ENCODE data around the gene FOXF1.

FOXF1 gene

DNA sequence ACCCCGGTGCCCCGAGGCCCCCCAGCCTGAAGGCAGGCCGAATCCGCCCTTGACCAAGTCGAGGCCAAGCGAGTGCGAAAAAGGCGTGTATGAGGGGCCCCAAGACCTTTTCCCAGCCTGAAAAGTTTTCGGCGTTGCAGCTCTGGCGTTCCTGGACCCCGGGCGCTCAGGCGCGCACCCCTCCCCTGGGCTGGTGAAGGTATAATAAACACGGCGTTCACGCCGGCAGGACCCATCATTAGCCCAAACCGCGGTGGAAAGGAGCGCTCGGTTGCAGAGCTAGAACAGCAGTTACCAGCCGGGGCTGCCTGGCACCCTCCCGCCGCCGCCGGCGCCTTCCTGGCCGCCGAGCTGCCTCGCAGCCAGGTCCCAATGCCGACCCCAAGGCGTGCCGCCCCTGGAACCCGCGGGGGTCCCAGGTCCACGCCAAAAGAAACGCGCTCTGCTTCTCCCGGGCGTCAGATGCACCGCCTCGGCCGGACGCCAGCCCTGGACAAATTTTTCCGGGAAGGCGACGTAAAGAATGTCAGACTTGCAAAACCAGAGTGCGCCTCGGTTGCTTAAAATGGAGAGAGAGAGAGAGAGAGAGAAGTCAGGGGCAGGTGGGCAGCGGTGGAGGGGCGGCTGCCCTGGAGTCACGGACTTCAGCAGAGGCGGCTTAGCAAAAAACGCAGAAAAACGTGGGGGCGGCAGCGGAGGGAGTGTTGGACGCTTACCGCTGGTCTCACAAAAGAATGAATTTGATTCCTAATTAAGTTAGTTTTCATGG, 11.5 kb upstream of the FOXF1 start:
- Histone ChIP-seq H3K27ac (ENCODE audit: low read depth, low read length, severe bottlenecking) (no peak overlapping the region), H3K4me3 (ENCODE audit: extremely low read depth, insufficient read depth, low read length, poor library complexity, severe bottlenecking) (peak overlapping the region; percentile 3), H3K36me3 (ENCODE audit: control insufficient read depth, insufficient read depth, low read length) (no peaks in the 10 kb centered on the region), H3K4me1 (ENCODE audit: control insufficient read depth, insufficient read depth, low read length, poor library complexity, severe bottlenecking) (peaks cover 42% of the 10 kb centered on the region), H3K9me3 (ENCODE audit: control insufficient read depth, low read length) (no peaks in the 10 kb centered on the region)
- WGBS, 2 experiments (ENCODE audit: insufficient coverage in 2 of 2): 1 to 2% methylated on average over 41 to 53 of the region's 61 CpGs

DNA sequence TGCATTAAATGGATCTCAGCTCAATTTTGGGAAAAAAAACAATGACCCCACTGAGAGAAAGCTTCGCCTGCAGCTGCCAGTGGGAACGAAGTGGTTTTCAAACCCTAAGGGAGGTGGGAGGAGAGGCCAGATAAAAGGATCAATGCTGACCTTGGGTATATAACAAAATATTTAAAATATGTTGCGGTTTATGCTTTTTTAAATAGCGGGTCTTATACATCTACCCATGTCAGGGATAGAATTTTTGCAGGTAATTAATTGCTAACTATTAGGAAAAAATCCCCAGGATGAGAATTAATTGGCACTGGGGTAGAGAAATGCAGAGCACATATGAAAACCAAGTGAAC, 10.9 kb upstream of the FOXF1 start:
- Histone ChIP-seq H3K9me3 (ENCODE audit: control insufficient read depth, low read length) (no peaks in the 10 kb centered on the region), H3K27ac (ENCODE audit: low read depth, low read length, severe bottlenecking) (no peak overlapping the region), H3K4me3 (ENCODE audit: extremely low read depth, insufficient read depth, low read length, poor library complexity, severe bottlenecking) (no peak overlapping the region), H3K36me3 (ENCODE audit: control insufficient read depth, insufficient read depth, low read length) (no peaks in the 10 kb centered on the region), H3K4me1 (ENCODE audit: control insufficient read depth, insufficient read depth, low read length, poor library complexity, severe bottlenecking) (peaks cover 40% of the 10 kb centered on the region)
- 0 to 14% methylated on average over 1 of the region's 4 CpGs for WGBS, 2 experiments (ENCODE audit: insufficient coverage in 2 of 2)

DNA sequence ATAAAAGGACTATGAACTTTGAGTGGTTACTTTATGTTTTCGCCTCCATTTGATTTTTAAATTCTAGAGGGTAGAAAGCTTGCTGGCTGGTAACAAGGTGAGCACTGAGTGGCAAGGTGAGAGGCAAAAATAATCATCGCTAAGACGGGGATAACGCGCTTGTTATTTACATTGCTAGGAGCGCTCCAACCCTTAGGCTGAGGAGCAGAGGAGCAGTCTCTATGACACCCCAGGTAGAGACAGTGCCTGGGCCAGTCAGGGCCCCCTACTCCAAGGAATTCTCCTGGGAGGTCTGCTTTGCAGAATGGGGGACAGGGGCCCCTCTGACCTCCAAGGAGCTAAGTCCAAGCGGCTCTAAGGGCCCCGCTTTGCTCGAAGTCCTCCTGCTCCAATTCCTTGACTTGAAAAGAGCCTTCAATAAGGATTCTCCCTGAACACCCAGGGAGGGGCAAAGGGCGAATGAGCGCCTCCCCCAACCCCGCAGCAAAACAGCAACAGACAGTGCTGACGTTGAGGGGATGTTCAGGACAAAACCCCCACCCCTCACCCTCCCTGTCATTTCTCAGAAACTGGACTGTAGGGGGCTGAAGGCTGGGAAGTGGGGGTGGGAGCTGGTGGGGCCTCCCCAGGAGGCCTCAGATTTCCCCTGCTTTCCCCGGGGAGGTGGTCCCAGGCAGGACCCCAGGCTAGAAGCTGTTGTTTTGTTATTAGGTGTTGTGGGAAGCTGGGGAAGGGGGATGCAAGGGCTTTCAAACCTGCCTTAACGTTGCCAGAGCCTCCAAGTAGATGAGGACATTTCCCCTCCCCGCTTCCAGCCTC, 10.2 kb upstream of the FOXF1 start:
- no peaks in the 10 kb centered on the region for H3K9me3 ChIP-seq (ENCODE audit: control insufficient read depth, low read length)
- no peak overlapping the region for H3K4me3 ChIP-seq (ENCODE audit: extremely low read depth, insufficient read depth, low read length, poor library complexity, severe bottlenecking)
- peaks cover 36% of the 10 kb centered on the region for H3K4me1 ChIP-seq (ENCODE audit: control insufficient read depth, insufficient read depth, low read length, poor library complexity, severe bottlenecking)
- 7 to 10% methylated on average over 10 of the region's 16 CpGs for WGBS, 2 experiments (ENCODE audit: insufficient coverage in 2 of 2)
- H3K36me3 ChIP-seq (ENCODE audit: control insufficient read depth, insufficient read depth, low read length): no peaks in the 10 kb centered on the region
- H3K27ac ChIP-seq (ENCODE audit: low read depth, low read length, severe bottlenecking): no peak overlapping the region

DNA sequence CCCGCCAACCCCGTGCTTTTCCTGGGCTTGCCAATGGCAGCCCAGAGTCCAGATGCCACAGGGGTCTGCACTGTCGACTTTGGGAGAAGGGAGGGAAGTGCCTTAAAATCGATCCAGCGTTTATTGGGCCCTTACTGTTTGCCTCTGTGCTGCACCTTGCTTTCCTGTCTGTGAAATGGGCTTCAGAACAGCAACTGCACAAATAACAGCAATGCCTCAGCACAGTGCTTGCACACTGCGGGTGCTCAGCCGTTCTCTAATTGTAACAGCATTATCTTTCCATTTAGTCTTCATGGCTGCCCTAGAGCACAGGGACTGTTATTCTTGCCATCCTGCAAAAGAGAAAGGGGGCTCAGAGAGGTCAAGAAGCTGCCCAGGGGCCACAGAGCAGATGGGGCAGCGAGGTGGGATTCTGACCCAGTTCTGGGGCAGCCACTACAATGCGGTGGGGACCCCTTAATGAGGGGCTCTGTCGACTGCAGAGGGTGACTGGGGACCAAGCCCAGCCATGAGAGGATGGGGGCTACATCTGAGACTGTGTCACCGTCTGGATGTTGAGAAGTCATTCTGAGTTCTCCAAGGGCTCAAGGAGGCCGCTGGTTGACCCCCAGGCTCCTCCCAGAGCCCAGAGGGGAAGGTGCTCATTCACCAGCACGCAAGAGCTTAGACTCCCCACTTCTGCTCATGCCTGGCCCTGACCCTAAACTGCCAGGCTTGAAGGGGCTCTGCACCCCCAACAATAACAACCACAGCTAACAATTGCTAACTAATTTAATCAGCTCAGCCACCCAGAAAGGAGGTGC, 9.4 kb upstream of the FOXF1 start:
- H3K27ac ChIP-seq (ENCODE audit: low read depth, low read length, severe bottlenecking): no peak overlapping the region
- WGBS, 2 experiments (ENCODE audit: insufficient coverage in 2 of 2): 6 to 10% methylated on average over 8 to 12 of the region's 13 CpGs
- H3K4me3 ChIP-seq (ENCODE audit: extremely low read depth, insufficient read depth, low read length, poor library complexity, severe bottlenecking): no peak overlapping the region
- no peaks in the 10 kb centered on the region for H3K9me3 ChIP-seq (ENCODE audit: control insufficient read depth, low read length)
- peaks cover 33% of the 10 kb centered on the region for H3K4me1 ChIP-seq (ENCODE audit: control insufficient read depth, insufficient read depth, low read length, poor library complexity, severe bottlenecking)
- no peaks in the 10 kb centered on the region for H3K36me3 ChIP-seq (ENCODE audit: control insufficient read depth, insufficient read depth, low read length)

DNA sequence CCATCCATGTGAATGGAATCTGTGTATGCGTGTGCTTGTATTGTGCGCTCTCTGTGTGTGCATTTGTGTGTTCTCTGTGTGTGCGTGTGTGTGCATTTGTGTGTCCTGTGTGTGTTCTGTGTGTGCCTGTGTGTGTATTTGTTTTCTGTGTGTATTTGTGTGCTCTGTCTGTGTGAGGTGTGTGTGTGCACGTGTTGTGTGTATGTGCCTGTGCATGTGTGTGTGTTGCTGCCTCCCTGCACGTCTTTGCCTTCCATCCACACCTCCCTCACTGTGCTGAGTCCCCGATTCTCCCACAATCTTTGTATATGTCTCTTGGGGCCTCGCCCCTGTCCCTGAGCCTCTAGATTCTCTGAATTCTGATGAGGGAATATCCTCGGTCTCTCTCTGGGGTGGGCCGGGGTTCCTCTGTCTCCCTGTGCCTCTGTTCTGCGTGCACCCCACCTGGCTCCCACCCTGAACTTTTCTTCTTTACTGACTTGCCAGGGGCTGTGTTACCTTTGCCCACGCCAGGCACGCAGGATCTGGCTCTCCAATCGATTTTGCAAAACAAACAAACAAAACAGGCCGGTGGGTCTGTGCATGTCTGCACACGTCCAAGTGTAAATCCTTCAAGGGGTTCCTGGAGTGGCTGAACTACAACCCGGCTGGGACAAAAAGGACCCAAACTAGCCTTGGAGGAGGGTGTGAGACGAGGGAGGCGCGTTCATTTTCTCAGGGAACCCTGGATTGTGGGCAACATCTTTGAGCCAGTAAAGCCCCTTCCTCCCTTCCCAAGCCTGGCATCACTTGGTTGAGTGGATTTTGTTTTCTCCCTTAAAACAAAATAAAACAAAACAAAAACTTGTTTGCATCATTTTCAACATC, 8.1 kb upstream of the FOXF1 start:
- Histone ChIP-seq H3K36me3 (ENCODE audit: control insufficient read depth, insufficient read depth, low read length) (no peaks in the 10 kb centered on the region), H3K4me1 (ENCODE audit: control insufficient read depth, insufficient read depth, low read length, poor library complexity, severe bottlenecking) (peaks cover 32% of the 10 kb centered on the region), H3K27ac (ENCODE audit: low read depth, low read length, severe bottlenecking) (no peak overlapping the region), H3K9me3 (ENCODE audit: control insufficient read depth, low read length) (no peaks in the 10 kb centered on the region), H3K4me3 (ENCODE audit: extremely low read depth, insufficient read depth, low read length, poor library complexity, severe bottlenecking) (no peak overlapping the region)
- 14 to 20% methylated on average over 11 to 13 of the region's 19 CpGs for WGBS, 2 experiments (ENCODE audit: insufficient coverage in 2 of 2)

DNA sequence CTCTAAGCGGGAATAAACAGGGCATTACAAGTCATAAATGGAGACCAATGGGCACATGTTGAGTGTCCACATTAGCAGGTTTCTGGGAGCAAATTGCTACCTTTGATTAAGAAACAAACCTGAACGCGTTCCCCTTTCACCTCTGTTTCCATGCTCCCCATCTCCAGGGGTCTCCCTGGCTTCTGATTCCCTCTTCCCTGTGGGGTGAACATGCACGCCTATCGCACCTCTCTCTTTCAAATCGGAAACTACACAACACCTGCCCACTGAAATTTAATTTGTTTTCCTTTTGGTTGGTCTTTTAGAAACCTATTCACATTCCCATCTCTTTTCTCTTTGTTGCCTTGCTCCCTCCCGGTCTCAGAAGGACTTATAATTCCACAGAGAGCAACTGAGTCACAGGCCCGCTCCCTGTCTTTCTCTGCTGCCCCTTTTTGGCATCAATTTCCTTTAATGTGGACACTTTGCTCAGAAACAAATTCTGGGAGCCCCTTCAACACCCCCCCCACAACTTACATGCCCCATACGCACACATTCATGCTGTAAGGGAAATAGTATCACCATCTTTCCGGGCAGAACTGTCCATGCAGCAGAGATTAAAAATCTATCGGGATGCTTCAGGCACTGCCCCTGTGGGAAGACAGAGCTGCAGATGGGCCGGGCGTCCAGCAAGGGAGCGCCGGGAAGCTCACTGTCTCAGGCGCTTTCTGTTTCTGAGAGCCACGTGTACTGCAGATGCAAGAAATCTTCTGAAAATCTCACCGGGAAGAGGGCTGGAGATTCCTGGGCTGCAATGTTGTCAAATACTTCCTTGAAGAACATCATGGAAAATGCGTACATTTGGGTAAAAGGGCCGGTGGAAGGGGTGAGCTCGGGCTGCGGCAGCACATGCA, 7.2 kb upstream of the FOXF1 start:
- Histone ChIP-seq H3K4me3 (ENCODE audit: extremely low read depth, insufficient read depth, low read length, poor library complexity, severe bottlenecking) (no peak overlapping the region), H3K27ac (ENCODE audit: low read depth, low read length, severe bottlenecking) (no peak overlapping the region), H3K9me3 (ENCODE audit: control insufficient read depth, low read length) (no peaks in the 10 kb centered on the region), H3K4me1 (ENCODE audit: control insufficient read depth, insufficient read depth, low read length, poor library complexity, severe bottlenecking) (peaks cover 32% of the 10 kb centered on the region), H3K36me3 (ENCODE audit: control insufficient read depth, insufficient read depth, low read length) (no peaks in the 10 kb centered on the region)
- WGBS, 2 experiments (ENCODE audit: insufficient coverage in 2 of 2): 15% methylated on average over 18 to 20 of the region's 22 CpGs

DNA sequence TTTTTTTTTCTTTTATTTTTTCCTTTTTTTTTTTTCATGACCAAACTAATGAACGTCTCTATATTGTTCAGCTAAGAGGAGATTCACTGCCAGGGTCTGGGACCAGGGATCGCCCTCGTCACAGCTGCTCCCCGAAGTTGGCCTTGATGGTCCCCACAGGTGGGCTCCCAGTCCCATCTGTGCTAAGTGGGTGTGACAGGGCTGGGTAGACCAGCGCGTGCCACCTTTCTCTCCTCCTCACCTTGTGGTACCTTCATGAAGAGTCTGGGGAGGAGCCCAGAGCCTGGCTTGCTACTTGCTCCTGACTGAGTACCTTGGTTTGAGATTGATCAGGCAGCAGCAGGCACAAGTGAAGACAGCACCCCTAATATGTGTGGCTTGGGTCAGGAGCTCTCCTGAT, 6.5 kb upstream of the FOXF1 start:
- no peaks in the 10 kb centered on the region for H3K36me3 ChIP-seq (ENCODE audit: control insufficient read depth, insufficient read depth, low read length)
- no peak overlapping the region for H3K4me3 ChIP-seq (ENCODE audit: extremely low read depth, insufficient read depth, low read length, poor library complexity, severe bottlenecking)
- 0 to 11% methylated on average over 2 to 3 of the region's 6 CpGs for WGBS, 2 experiments (ENCODE audit: insufficient coverage in 2 of 2)
- peaks cover 25% of the 10 kb centered on the region for H3K4me1 ChIP-seq (ENCODE audit: control insufficient read depth, insufficient read depth, low read length, poor library complexity, severe bottlenecking)
- no peak overlapping the region for H3K27ac ChIP-seq (ENCODE audit: low read depth, low read length, severe bottlenecking)
- no peaks in the 10 kb centered on the region for H3K9me3 ChIP-seq (ENCODE audit: control insufficient read depth, low read length)

DNA sequence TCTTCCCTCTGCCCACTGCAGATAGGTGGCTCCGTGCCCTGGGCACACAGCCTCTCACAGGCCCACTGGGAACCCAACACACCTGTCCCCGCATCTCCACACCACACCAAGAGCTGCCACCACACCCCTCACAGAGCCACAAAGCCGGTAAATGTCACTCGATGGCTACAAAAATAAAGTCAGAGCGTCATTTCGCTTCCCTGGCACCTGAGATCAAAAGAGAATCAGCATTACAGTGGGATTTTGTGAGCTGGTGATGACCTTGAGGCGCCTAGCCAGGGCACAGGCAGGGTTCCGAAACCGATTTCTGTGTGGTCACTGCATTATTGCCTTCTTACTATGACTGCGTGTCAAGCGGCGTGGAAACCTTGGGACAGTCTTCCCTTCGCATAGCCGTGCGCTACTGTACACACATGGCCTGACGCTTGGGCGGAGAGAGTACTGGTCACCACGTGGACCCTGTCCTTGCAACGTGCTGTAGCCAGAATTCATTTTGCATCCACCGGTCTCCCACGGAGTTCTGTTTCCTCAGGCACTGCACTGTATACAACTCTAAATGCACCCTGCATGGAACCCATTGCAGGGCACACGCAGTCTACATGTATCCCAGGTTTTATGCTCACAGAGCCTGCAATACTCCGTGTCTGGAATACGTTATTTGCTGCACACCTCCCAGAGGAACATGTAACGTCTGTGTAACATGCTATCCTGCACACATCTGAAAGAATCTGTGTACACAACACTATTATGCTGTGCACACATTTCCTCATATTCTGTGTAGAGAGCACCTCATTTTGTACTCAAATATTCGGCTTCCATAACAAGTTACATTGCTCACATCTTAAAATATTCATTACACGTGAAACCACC, 5.8 kb upstream of the FOXF1 start:
- Histone ChIP-seq H3K4me3 (ENCODE audit: extremely low read depth, insufficient read depth, low read length, poor library complexity, severe bottlenecking) (peak overlapping the region; percentile 12), H3K4me1 (ENCODE audit: control insufficient read depth, insufficient read depth, low read length, poor library complexity, severe bottlenecking) (peaks cover 21% of the 10 kb centered on the region), H3K27ac (ENCODE audit: low read depth, low read length, severe bottlenecking) (no peak overlapping the region), H3K36me3 (ENCODE audit: control insufficient read depth, insufficient read depth, low read length) (no peaks in the 10 kb centered on the region), H3K9me3 (ENCODE audit: control insufficient read depth, low read length) (no peaks in the 10 kb centered on the region)
- 13 to 15% methylated on average over 27 of the region's 27 CpGs for WGBS, 2 experiments (ENCODE audit: insufficient coverage in 2 of 2)
